Gastroesophageal sphincter (tissue), 4 donors: ENCODE results near the gene PIAS4. TPM values are rescaled to one million over a fixed set of nuclear protein-coding genes. Genes with fewer than 3 reads are reported as not detected.

Experiments used
- ATAC-seq: fragments of 150-250 bp; one replicate; pipeline ENCODE4 v1.9.1; 2016; ENCODE audit warnings: mild to moderate bottlenecking, moderate library complexity
- H3K27ac ChIP-seq, 4 donors: fragments of 200-600 bp; sonication (generic) in 3 of 4; 1 replicate in 3 of 4; 2 replicates in 1 of 4; pipeline ENCODE4 v1.5.1; 2016 to 2019
- H3K27me3 ChIP-seq: fragments of 200-600 bp; sonication (generic); one replicate; pipeline ENCODE4 v1.5.1; 2019
- H3K36me3 ChIP-seq, 2 donors: fragments of 200-600 bp; sonication (generic); one replicate each; pipeline ENCODE4 v1.5.1; 2019; ENCODE audit warnings: control low read depth in 1 of 2
- H3K4me1 ChIP-seq, 3 donors: fragments of 200-600 bp; sonication (generic); 1 replicate in 2 of 3; 2 replicates in 1 of 3; pipeline ENCODE4 v1.5.1; 2016 to 2019; ENCODE audit warnings: control low read depth in 2 of 3
- H3K4me3 ChIP-seq, 2 donors: fragments of 200-600 bp; sonication (generic); one replicate each; pipeline ENCODE4 v1.5.1; 2019; ENCODE audit warnings: mild to moderate bottlenecking in 1 of 2, moderate library complexity in 1 of 2
- H3K9me3 ChIP-seq, 3 donors: fragments of 200-600 bp; sonication (generic); one replicate each; pipeline ENCODE4 v1.5.1; 2017 to 2019; ENCODE audit warnings: control low read depth in 2 of 3
- CTCF ChIP-seq, 4 experiments: fragments of 200-600 bp in 2 of 4; fragments of 450-650 bp in 2 of 4; sonication (generic) in 1 of 4; IDR thresholded peaks; one replicate each; pipeline ENCODE4 v1.5.1; 2017 to 2019; ENCODE audit warnings: antibody characterized with exemption in 4 of 4, mild to moderate bottlenecking in 2 of 4, moderate library complexity in 2 of 4
- EP300 ChIP-seq: sonication (generic); formaldehyde crosslinking; IDR thresholded peaks from one replicate; pipeline ENCODE4 v1.6.1; 2017; ENCODE audit warnings: antibody characterized with exemption, mild to moderate bottlenecking
- POLR2A ChIP-seq, 2 donors: fragments of 450-650 bp; IDR thresholded peaks; one replicate each; pipeline ENCODE4 v1.6.1; 2017; ENCODE audit warnings: antibody characterized with exemption in 2 of 2, mild to moderate bottlenecking in 2 of 2, moderate library complexity in 1 of 2
- POLR2AphosphoS5 ChIP-seq: sonication (generic); formaldehyde crosslinking; IDR thresholded peaks from one replicate; pipeline ENCODE4 v1.6.1; 2017; ENCODE audit warnings: antibody characterized with exemption
- WGBS, 2 donors: methylation state at CpG; one replicate each; pipeline ENCODE4 v1.1.5; 2018; ENCODE audit warnings: low coverage in 1 of 2; 5-methylcytosine and 5-hydroxymethylcytosine counted together
- total RNA-seq, 4 donors: library from RNA; depleted of rRNA; stranded (reverse); fragments of >200 nt; gene quantifications; one replicate each; pipeline ENCODE4 v1.1.0, GENCODE V29; 2016

The PIAS4 gene
- total RNA-seq, 4 donors from 2014 or later, result 15.3 to 26.4 (median 16.8) TPM

GRCh38 chr19:4044990-4045465 is 37.5 kb downstream of the PIAS4 start:
- ATAC-seq, result no peak
- Histone ChIP-seq H3K27me3 (no peaks in the 10 kb centered on the region), H3K4me3 (no peak overlapping the region), H3K4me1 (peaks cover 0 to 68% (median 10%) of the 10 kb centered on the region in 3 donors), H3K27ac (peak overlapping the region in 3 of 4 donors; percentile 1 to 59 (median 56)), H3K9me3 (no peaks in the 10 kb centered on the region), H3K36me3 (peaks cover 0 to 69% of the 10 kb centered on the region in 2 donors)
- 40 to 63% methylated on average over 4 to 7 of the region's 21 CpGs for WGBS, 2 donors
- TF ChIP-seq POLR2AphosphoS5, result no peak
- no peak for TF ChIP-seq POLR2A (IDR thresholded peaks at IDR 0.05)

- Histone ChIP-seq H3K27ac (peak overlapping the region in 2 of 4 donors; percentile 56 to 59), H3K4me3 (no peak overlapping the region), H3K9me3 (no peaks in the 10 kb centered on the region), H3K27me3 (no peaks in the 10 kb centered on the region), H3K4me1 (peaks cover 0 to 75% (median 10%) of the 10 kb centered on the region in 3 donors), H3K36me3 (peaks cover 0 to 76% of the 10 kb centered on the region in 2 donors)
- 79 to 83% methylated on average over 11 to 19 of the region's 32 CpGs for WGBS, 2 donors
- no peak for ATAC-seq
- TF ChIP-seq EP300, result no peak
- no peak for TF ChIP-seq POLR2A (IDR thresholded peaks at IDR 0.05)
- no peak for TF ChIP-seq CTCF (IDR thresholded peaks at IDR 0.05)
- no peak for TF ChIP-seq POLR2AphosphoS5
These were observed 38.2 kb downstream of the PIAS4 start for GRCh38 chr19:4045597-4046361.

GRCh38 chr19:4046362-4046691 is 38.8 kb downstream of the PIAS4 start:
- 68 to 71% methylated on average over 7 of the region's 7 CpGs for WGBS, 2 donors
- Histone ChIP-seq H3K4me3 (no peak overlapping the region), H3K4me1 (peaks cover 0 to 77% (median 10%) of the 10 kb centered on the region in 3 donors), H3K36me3 (peaks cover 0 to 77% of the 10 kb centered on the region in 2 donors), H3K27me3 (no peaks in the 10 kb centered on the region), H3K9me3 (no peaks in the 10 kb centered on the region), H3K27ac (peak overlapping the region in 1 of 4 donors; percentile 1)
- no peak for ATAC-seq
- TF ChIP-seq POLR2A (IDR thresholded peaks at IDR 0.05), result no peak

- Histone ChIP-seq H3K36me3 (peaks cover 0 to 77% of the 10 kb centered on the region in 2 donors), H3K9me3 (no peaks in the 10 kb centered on the region), H3K27ac (peak overlapping the region in 2 of 4 donors; percentile 1 to 29), H3K4me3 (no peak overlapping the region), H3K4me1 (peaks cover 0 to 85% (median 12%) of the 10 kb centered on the region in 3 donors), H3K27me3 (no peaks in the 10 kb centered on the region)
- 76 to 96% methylated on average over 4 to 16 of the region's 33 CpGs for WGBS, 2 donors
- TF ChIP-seq EP300, result no peak
- TF ChIP-seq POLR2A (IDR thresholded peaks at IDR 0.05), result no peak
- no peak for TF ChIP-seq POLR2AphosphoS5
- no peak for TF ChIP-seq CTCF (IDR thresholded peaks at IDR 0.05)
- ATAC-seq, result no peak
These were observed 39.6 kb downstream of the PIAS4 start for GRCh38 chr19:4046946-4047683.

GRCh38 chr19:4049432-4049831 is 41.9 kb downstream of the PIAS4 start:
- Histone ChIP-seq H3K27me3 (no peaks in the 10 kb centered on the region), H3K9me3 (no peaks in the 10 kb centered on the region), H3K27ac (peak overlapping the region in 2 of 4 donors; percentile 36 to 39), H3K36me3 (peaks cover 0 to 89% of the 10 kb centered on the region in 2 donors), H3K4me3 (no peak overlapping the region), H3K4me1 (peaks cover 0 to 86% (median 29%) of the 10 kb centered on the region in 3 donors)
- TF ChIP-seq EP300 (no peak), CTCF (IDR thresholded peaks at IDR 0.05) (no peak), POLR2A (IDR thresholded peaks at IDR 0.05) (no peak), POLR2AphosphoS5 (no peak)
- no peak for ATAC-seq
- WGBS, 2 donors, result 56 to 67% methylated on average over 5 to 6 of the region's 15 CpGs
